Endothelial cell of umbilical vein (primary cell): ENCODE measurements around the gene BCL11B. TPM values are rescaled to one million over a fixed set of nuclear protein-coding genes. Genes with fewer than 3 reads are reported as not detected.

Source experiments
- BruUV-seq: library from RNA; stranded (reverse); fragments of 400-500 nt; replicated peaks from 2 replicates; lab custom pipeline; 2021; lab: Mats Ljungman, UMichigan
- CTCF ChIA-PET: fragments of 300-600, 350-600 bp; sonication (Branson Sonifier 250); formaldehyde crosslinking; loops from one replicate; lab custom pipeline; 2021; ENCODE audit warnings: antibody characterized with exemption, inconsistent platforms; lab: Charles Lee
- POLR2A ChIA-PET: fragments of 300-600, 350-600 bp; sonication (Branson Sonifier 250); formaldehyde crosslinking; loops from one replicate; lab custom pipeline; 2021; ENCODE audit warnings: antibody characterized with exemption, inconsistent platforms; lab: Charles Lee
- DNase-seq: peaks from one replicate; pipeline ENCODE4 v3.0.0-alpha.2; 2011; ENCODE audit warnings: low read depth, low spot score
- FAIRE-seq: peaks from 2 replicates; lab custom pipeline; 2011; peaks lifted over from hg19 to GRCh38; lab: Jason Lieb, UNC
- H2AFZ ChIP-seq: 2 replicates; pipeline ENCODE4 v1.6.0; 2012; ENCODE audit warnings: low read depth, low read length, control low read depth, inconsistent platforms
- H3K27ac ChIP-seq: 2 replicates; pipeline ENCODE4 v1.5.1; 2011; ENCODE audit warnings: low read depth, mild to moderate bottlenecking, control low read depth, low read length, moderate library complexity; ENCODE audit not compliant: insufficient read depth
- H3K27me3 ChIP-seq, 2 experiments: 2 replicates each; pipeline versions ENCODE4 v1.6.0 to v1.6.1; 2011; ENCODE audit warnings: low read length in 2 of 2, mixed read lengths in 1 of 2; ENCODE audit not compliant: control insufficient read depth in 2 of 2, insufficient read depth in 2 of 2
- H3K36me3 ChIP-seq, 2 experiments: 2 replicates in 1 of 2; 3 replicates in 1 of 2; pipeline ENCODE4 v1.5.1; 2011; ENCODE audit warnings: low read length in 2 of 2, mild to moderate bottlenecking in 1 of 2, moderate library complexity in 1 of 2; ENCODE audit not compliant: control insufficient read depth in 2 of 2, insufficient read depth in 2 of 2; ENCODE audit errors: extremely low read depth in 1 of 2
- H3K4me1 ChIP-seq: 3 replicates; pipeline ENCODE4 v1.5.1; 2011; ENCODE audit warnings: mild to moderate bottlenecking, low read length; ENCODE audit not compliant: control insufficient read depth, insufficient read depth; ENCODE audit errors: extremely low read depth
- H3K4me2 ChIP-seq: 2 replicates; pipeline ENCODE4 v1.6.1; 2011; ENCODE audit warnings: low read length, control low read depth, mixed read lengths; ENCODE audit not compliant: insufficient read depth
- H3K4me3 ChIP-seq, 3 experiments: fragments of 200-600 bp in 1 of 3; sonication (generic), shearing (Covaris generic) in 1 of 3; replicated peaks in 1 of 3; 2 replicates each; pipeline ENCODE4 v1.5.1; 2011 to 2016; ENCODE audit warnings: control low read depth in 3 of 3, low read length in 3 of 3, mild to moderate bottlenecking in 2 of 3, inconsistent platforms in 1 of 3, low read depth in 1 of 3, moderate library complexity in 1 of 3; ENCODE audit not compliant: insufficient read depth in 1 of 3
- H3K79me2 ChIP-seq: 2 replicates; pipeline ENCODE4 v1.6.0; 2012; ENCODE audit warnings: low read length, inconsistent platforms; ENCODE audit not compliant: control insufficient read depth, insufficient read depth
- H3K9ac ChIP-seq: replicated peaks from 2 replicates; pipeline ENCODE3; 2011; ENCODE audit warnings: low read length, control low read depth; ENCODE audit not compliant: insufficient read depth; ENCODE audit errors: extremely low read depth
- H3K9me1 ChIP-seq: replicated peaks from 3 replicates; pipeline ENCODE4 v1.6.0; 2011; ENCODE audit warnings: mild to moderate bottlenecking, low read length; ENCODE audit not compliant: control insufficient read depth, insufficient read depth; ENCODE audit errors: extremely low read depth
- H3K9me3 ChIP-seq: replicated peaks from 2 replicates; pipeline ENCODE4 v1.5.1; 2012; ENCODE audit warnings: low read length, inconsistent platforms; ENCODE audit not compliant: control insufficient read depth, insufficient read depth
- H4K20me1 ChIP-seq: replicated peaks from 2 replicates; pipeline ENCODE3; 2011; ENCODE audit warnings: mild to moderate bottlenecking, low read length; ENCODE audit not compliant: control insufficient read depth, insufficient read depth; ENCODE audit errors: extremely low read depth
- EZH2 ChIP-seq: IDR thresholded peaks from 2 replicates; pipeline ENCODE4 v1.6.1; 2012; ENCODE audit warnings: borderline replicate concordance, low read depth, mild to moderate bottlenecking, moderate library complexity, low read length, inconsistent platforms; ENCODE audit not compliant: severe bottlenecking
- MYC ChIP-seq: IDR thresholded peaks from one replicate; pipeline ENCODE4 v1.6.1; 2011; ENCODE audit warnings: mild to moderate bottlenecking, low read depth, low read length
- dilution Hi-C: fragments of 300-500 bp; cut with MboI; formaldehyde crosslinking; loops from one replicate; pipeline ENCODE4 v1.15.0; 2019; ENCODE audit warnings: low sequenced_read_pairs; ENCODE audit not compliant: extremely low pct_ligation_motif_present
- intact Hi-C: fragments of 100-400 bp; cut with micrococcal nuclease; formaldehyde crosslinking; loops from one replicate; pipeline ENCODE4 v1.10.0; 2022
- polyA plus RNA-seq, 4 experiments: library from polyadenylated mRNA; depleted of rRNA in 3 of 4; stranded (reverse) in 3 of 4; unstranded in 1 of 4; fragments of >200 nt; gene quantifications; 2 replicates each; pipeline versions ENCODE4 v1.2.1 to v1.2.3, GENCODE V29; 2011 to 2012; ENCODE audit warnings: missing spikeins in 1 of 4
- total RNA-seq: library from RNA; stranded (reverse); gene quantifications from 2 replicates; pipeline ENCODE4 v1.2.3, GENCODE V29; 2021
- TF ChIP-seq, protein P1 (sequence below): IDR thresholded peaks from 2 replicates; pipeline ENCODE4 v1.6.1; 2011; ENCODE audit not compliant: insufficient read depth, insufficient read length

The BCL11B gene
- total and polyA plus RNA-seq, 2 donors (not counting 3 experiments of a cell fraction or from before 2014, with no cell fraction given), result 0.03 to 0.07 TPM

DNA sequence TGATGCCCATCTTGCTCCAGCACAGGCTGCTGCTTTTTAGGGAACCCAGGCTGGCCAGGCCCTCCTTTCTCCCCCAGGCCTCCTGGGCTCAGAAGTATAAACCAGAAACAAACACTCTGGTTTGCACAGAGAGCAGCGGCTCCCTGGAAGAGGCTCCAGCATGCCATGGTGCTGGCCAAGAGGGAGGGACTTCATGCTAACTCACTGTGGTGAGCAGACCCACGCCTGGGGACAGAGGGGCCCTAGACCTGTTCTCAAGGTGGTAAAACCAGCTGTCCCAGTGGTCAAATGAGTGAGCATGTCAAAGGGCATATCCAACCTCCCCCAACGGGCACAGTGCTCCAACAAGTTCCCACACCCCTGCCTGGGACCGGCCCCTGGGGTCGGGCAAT, 15.5 kb downstream of the BCL11B start:
- dilution Hi-C loops (no loop called here), intact Hi-C loops (no loop called here)
- DNase-seq (no peak), FAIRE-seq (no peak)
- Histone ChIP-seq H3K4me3 (no peak overlapping the region), H3K4me1 (no peaks in the 10 kb centered on the region), H3K9me3 (no peaks in the 10 kb centered on the region), H3K27me3 (no peaks in the 10 kb centered on the region), H3K9ac (no peak overlapping the region), H2AFZ (no peak overlapping the region), H3K27ac (no peak overlapping the region), H3K36me3 (no peaks in the 10 kb centered on the region), H4K20me1 (no peaks in the 10 kb centered on the region), H3K9me1 (no peaks in the 10 kb centered on the region), H3K4me2 (no peak overlapping the region), H3K79me2 (no peaks in the 10 kb centered on the region)
- no peak for TF ChIP-seq MYC
- BruUV-seq, result no TSS peak
- CTCF ChIA-PET, result interaction anchor here (2.1 kb wide), 1 partner anchor 18 kb away, joined by 4 read pairs; no protein-coding TSS in a partner anchor
- POLR2A ChIA-PET, result no interaction called here

DNA sequence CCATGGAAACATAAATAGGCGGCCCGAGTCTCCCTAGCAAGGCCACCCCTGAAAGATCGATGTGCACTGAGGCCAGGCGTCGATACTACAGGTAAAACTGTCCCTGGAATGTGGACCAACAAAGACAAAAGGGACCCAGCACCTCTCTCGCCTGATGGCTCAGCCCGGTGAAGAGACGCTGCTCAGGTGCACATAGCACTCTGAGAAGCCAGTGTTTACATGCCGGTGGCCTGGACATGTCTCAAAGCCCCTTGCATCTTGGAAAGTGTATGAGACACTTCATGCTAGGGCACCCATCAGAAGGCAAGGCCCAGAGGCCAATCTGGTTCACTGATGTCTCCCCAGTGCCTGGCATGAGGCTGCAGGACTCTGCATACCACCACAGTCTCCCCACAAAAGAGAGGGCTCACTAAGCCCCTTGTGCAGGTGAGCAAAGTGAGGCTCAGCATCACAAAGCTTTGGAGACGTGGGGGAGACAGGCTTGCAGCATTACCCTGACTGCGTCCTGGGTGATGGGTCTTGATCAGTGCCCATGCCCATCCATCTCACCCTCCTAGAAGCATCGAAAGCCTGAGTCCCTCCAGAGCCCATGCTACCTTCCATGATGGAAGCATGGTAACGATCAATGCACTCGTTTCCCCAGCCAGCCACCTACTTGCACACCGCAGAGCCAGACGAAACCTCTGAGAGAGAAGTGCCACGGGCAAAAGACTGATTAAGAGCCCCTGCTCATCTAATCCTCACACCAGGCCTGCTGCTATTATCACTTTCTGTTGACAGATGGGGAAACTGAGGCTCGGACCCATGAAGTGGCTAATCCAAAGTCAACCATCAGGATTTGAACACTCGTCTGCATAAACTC, 16.1 kb downstream of the BCL11B start:
- H3K9ac ChIP-seq, result no peak overlapping the region
- TF ChIP-seq, protein P1, sequence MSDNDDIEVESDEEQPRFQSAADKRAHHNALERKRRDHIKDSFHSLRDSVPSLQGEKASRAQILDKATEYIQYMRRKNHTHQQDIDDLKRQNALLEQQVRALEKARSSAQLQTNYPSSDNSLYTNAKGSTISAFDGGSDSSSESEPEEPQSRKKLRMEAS, result no peak
- no peak for TF ChIP-seq EZH2

More for the DNA sequence above, 16.1 kb downstream of the BCL11B start:
- Histone ChIP-seq H3K9me3 (no peaks in the 10 kb centered on the region), H3K27me3 (no peaks in the 10 kb centered on the region), H3K27ac (no peak overlapping the region), H2AFZ (no peak overlapping the region), H3K36me3 (no peaks in the 10 kb centered on the region), H3K79me2 (no peaks in the 10 kb centered on the region), H4K20me1 (no peaks in the 10 kb centered on the region), H3K4me2 (no peak overlapping the region), H3K4me3 (no peak overlapping the region), H3K4me1 (no peaks in the 10 kb centered on the region), H3K9me1 (no peaks in the 10 kb centered on the region)
- dilution Hi-C loops (no loop called here), intact Hi-C loops (no loop called here)
- DNase-seq, result no peak
- BruUV-seq, result no TSS peak
- POLR2A ChIA-PET, result no interaction called here
- no peak for FAIRE-seq
- CTCF ChIA-PET, result interaction anchor here (1.5 to 2.1 kb wide), 2 partner anchors 12 to 19 kb away, joined by 3 to 4 read pairs; no protein-coding TSS in a partner anchor
